GM18868 (cell line): ENCODE measurements around the gene LOXL1.

Experiments
- ATAC-seq: cut with Tn5 transposase; IDR thresholded peaks from one replicate; pipeline ENCODE4 v1.9.1; 2021; ENCODE audit warnings: mild to moderate bottlenecking, moderate library complexity; ENCODE audit not compliant: unreplicated experiment

LOXL1 gene

DNA sequence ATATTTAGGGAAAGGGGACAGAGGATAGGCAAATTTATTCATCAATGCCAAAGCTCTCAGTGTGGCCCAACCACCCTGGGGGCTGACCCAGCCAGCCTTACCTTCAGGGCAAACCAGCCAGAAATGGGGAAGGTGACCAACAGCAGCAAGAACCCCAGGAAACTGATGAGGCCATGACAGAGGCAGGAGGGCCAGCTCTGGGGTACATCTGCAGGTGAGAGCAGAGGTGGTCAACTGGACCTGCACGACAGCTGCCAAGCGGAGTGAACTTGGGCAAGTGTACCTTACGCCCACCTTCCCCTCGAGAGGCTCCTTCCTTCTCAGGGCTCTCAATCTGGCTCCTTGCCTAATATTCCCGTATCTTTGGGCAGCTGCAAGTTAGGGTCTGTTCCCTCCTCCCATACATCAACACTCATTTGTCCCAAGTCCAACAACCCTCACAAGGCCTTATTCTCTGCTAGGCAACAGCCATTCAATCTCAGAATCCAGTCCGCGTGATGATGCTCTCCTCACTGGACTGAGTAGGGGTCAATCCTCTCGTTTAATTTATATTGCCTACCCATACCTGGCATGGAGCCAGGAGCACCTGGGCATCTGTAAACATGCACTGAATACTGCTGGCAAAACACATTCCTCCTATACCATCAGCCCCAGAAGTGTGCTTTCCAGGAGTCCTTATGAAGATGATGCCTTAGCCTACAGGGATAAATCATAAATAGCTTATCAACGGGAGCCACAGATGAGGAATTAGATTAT is 64.2 kb downstream of the LOXL1 start:
- ATAC-seq = no peak

- no peak for ATAC-seq
These were observed 65.0 kb downstream of the LOXL1 start for GRCh38 chr15:73991260-73991659.

- peak; percentile 59 for ATAC-seq
These were observed 65.7 kb downstream of the LOXL1 start, which contains the start of gene STOML1 for GRCh38 chr15:73991726-73992593. STOML1 (minus strand) TSS chr15:73992295; CDS start chr15:73992223, 72 bp downstream.

DNA sequence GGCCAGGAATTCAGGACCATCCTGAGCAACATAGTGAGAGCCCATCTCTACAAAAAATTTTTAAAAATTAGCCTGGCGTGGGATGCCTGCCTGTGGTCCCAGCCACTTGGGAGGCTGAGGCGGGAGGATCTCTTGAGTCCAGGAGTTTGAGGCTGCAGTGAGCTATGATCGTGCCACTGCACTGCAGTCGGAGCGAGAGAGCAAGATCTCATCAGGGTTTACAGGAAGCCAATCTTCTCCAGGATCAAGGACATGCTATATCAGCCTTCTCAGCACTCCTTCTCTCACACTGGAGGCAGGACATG is 66.3 kb downstream of the LOXL1 start:
- ATAC-seq = no peak

DNA sequence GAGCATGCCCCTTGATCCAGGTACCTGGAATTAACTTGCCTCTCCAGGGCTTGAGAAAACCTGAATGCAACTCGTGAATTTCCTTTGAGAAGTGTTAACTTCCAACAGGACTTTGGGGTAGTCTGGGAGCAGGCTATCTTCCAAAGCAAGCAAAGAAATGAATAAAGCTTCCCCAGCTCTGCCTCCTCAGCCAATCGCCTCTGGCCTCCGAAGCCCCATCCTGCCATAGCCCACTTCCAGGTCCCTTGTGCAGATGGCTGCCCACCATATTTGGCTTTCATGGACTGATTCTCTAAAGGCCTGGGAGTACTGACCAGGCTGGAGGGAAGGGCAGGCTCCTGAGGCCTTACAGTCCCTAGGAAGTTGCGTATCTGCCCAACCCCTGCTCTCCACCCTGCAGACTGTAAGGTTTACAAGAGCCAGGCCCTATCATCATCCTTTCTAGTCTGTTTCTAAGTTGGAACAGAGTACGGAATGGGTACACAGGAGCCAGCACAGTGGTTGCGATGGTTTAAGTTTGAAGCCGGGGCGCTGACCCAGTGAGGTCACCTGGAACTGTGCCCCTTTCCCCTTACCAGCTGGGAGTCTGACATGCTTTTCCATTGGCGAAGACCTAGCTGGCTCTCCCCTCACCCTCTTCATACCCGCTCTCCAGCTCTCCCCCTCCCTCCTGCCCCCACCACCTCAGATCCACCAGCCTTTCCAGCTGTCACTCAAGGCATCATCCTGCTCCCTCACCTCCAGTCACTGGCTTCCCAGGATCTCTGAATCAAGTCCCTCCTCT is 67.1 kb downstream of the LOXL1 start:
- ATAC-seq = no peak

DNA sequence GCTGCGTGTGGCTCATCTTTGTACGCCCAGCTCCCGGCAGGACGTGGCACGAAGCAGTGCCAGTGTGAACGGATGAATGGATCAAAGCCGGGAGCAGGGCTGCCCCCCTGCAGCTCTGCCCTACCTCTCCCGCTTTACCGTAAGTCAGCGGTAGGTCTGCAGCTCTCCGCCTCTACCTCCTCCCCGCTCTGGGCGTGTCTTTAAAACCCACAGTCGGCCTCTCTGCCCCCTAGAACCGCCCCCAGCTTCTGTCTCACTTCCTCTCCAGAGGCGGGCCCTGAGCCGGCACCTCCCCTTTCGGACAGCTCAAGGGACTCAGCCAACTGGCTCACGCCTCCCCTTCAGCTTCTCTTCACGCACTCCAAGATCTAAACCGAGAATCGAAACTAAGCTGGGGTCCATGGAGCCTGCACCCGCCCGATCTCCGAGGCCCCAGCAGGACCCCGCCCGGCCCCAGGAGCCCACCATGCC is 68.2 kb downstream of the LOXL1 start, which contains the start of gene PML:
PML (plus strand) TSS at position 304 of the 471 bp plus-strand sequence; CDS start at position 401, 97 bp downstream.
- peak; percentile 79 for ATAC-seq

DNA sequence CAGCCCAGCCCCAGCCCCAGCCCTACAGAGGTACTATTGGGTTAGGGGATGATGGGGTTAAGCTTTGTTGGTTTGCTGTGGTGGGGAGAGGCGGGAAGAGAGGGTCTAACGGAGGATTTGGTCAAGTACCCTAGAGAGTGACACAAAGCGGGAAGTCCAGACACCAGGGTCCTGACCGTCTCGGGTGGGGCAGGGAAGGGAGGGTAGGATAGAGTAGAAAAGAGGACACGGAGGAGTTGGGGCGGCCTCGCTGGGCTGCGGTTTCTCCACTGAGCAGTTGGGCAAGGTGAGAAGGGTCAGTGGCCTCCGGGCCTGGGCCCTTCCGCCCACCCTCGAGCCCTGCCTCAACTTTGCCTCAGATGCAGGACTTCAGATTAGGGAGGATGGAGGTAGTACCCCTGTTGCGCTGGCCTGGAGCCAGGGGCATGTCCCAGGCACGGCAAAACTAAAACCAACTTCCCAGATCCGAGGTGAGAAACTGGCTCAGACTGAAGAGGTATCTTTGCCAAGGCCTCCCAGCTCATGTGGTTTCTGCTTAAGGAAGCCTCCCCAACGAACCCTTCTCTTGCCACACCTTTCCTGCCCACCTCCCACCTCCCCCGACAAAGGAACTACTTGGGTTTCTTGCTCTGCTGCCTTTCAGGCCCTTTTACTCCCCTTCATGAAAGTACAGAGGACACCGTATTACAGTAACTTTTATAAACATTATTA is 68.8 kb downstream of the LOXL1 start:
- ATAC-seq = no peak

DNA sequence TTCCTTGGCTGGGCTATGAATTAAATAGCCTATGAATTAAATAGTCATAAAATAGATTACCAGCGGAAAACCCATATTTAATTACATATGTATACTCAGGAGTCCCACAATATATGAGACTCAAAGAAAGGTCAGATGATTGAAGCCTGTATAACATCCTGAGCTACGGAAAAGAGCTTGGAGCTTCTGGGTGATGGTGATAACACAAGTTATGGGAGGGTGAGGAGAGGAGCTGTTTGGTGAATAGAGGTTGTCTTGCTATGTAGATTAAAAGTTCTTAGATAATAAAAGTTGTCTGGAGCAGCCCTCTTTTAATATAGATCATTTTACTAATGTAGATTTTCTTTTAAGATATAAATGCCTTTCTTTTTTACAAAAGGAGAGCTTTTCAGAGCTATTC is 70.0 kb downstream of the LOXL1 start:
- no peak for ATAC-seq

DNA sequence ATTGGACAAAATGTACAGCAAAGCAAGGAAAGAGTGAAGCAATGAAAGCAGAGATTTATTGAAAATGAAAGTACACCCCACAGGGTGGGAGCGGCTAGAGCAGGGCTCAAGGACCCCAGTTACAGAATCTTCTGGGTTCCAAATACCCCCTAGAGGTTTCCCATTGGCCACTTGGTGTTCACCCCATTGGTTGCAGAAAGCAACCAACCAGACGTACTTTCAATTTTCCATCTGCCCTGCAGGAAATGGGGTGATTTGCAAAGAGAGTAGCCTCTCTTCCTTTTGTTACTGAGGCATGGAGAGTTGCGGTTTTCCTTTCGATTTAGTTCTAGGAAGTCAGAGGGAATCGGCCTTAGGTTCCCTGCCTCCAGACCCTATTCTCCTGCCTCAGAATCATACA is 70.7 kb downstream of the LOXL1 start:
- ATAC-seq = no peak

GRCh38 chr15:73997986-73998385 is 71.7 kb downstream of the LOXL1 start:
- ATAC-seq = no peak
